ENCODE measurements around the gene ELL3. TPM values are rescaled to one million over a fixed set of nuclear protein-coding genes. Genes with fewer than 3 reads are reported as not detected.
"Not testable (repeated sequence)": the region's sequence is repeated elsewhere in the genome, so short reads cannot be mapped to it uniquely, and the experiment has no call there.

The ELL3 gene
- total RNA-seq, 1 donor from 2014 or later = 0.51 TPM

GRCh38 chr15:43749690-43750345 lies 26.9 kb downstream of the ELL3 start:
- Mint-ChIP-seq H3K27ac (ENCODE audit: unreplicated experiment) (no peak overlapping the region), H3K4me1 (ENCODE audit: low read depth, unreplicated experiment) (peaks cover 11% of the 10 kb centered on the region), H3K27me3 (ENCODE audit: unreplicated experiment) (peaks cover 6% of the 10 kb centered on the region), H3K9me3 (ENCODE audit: unreplicated experiment) (peaks cover 5% of the 10 kb centered on the region), H3K36me3 (ENCODE audit: unreplicated experiment) (no peaks in the 10 kb centered on the region), H3K4me3 (ENCODE audit: unreplicated experiment) (no peak overlapping the region)
- TF ChIP-seq, protein P1, sequence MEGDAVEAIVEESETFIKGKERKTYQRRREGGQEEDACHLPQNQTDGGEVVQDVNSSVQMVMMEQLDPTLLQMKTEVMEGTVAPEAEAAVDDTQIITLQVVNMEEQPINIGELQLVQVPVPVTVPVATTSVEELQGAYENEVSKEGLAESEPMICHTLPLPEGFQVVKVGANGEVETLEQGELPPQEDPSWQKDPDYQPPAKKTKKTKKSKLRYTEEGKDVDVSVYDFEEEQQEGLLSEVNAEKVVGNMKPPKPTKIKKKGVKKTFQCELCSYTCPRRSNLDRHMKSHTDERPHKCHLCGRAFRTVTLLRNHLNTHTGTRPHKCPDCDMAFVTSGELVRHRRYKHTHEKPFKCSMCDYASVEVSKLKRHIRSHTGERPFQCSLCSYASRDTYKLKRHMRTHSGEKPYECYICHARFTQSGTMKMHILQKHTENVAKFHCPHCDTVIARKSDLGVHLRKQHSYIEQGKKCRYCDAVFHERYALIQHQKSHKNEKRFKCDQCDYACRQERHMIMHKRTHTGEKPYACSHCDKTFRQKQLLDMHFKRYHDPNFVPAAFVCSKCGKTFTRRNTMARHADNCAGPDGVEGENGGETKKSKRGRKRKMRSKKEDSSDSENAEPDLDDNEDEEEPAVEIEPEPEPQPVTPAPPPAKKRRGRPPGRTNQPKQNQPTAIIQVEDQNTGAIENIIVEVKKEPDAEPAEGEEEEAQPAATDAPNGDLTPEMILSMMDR (IDR thresholded peaks at IDR 0.05; ENCODE audit: partially characterized antibody, unreplicated experiment) = no peak
- DNase-seq = no peak

GRCh38 chr15:43748376-43748775 lies 28.4 kb downstream of the ELL3 start:
- no peak overlapping the region for H3K27ac Mint-ChIP-seq (ENCODE audit: unreplicated experiment)
- DNase-seq = no peak
- peaks cover 6% of the 10 kb centered on the region for H3K27me3 Mint-ChIP-seq (ENCODE audit: unreplicated experiment)
- H3K36me3 Mint-ChIP-seq (ENCODE audit: unreplicated experiment) = no peaks in the 10 kb centered on the region
- TF ChIP-seq, protein P1 (IDR thresholded peaks at IDR 0.05; ENCODE audit: partially characterized antibody, unreplicated experiment) = no peak
- no peak overlapping the region for H3K4me3 Mint-ChIP-seq (ENCODE audit: unreplicated experiment)
- peaks cover 11% of the 10 kb centered on the region for H3K4me1 Mint-ChIP-seq (ENCODE audit: low read depth, unreplicated experiment)
- peaks cover 5% of the 10 kb centered on the region for H3K9me3 Mint-ChIP-seq (ENCODE audit: unreplicated experiment)

DNA sequence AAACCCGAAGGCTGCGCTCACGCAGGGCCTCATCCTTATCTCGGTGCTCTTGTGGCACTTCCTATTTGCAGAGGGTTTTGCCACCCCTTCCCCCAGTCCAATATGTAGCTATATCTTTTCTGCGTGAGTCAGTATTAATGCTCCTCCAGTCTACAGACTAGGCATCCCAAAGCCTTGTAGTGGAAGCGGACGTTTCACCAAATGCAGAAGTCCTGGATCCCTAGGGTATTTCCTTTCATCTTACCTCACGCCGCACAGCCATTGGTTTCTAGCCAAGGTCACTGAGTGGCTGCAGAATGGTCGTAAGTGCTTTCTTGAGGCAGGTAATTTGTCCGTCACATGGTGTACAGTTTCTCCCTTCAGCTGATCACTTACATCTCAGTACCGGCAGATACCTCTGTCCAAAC lies 29.9 kb downstream of the ELL3 start:
- H3K36me3 Mint-ChIP-seq (ENCODE audit: unreplicated experiment); H3K4me1 Mint-ChIP-seq (ENCODE audit: low read depth, unreplicated experiment); DNase-seq; H3K27me3 Mint-ChIP-seq (ENCODE audit: unreplicated experiment); H3K9me3 Mint-ChIP-seq (ENCODE audit: unreplicated experiment): not testable (repeated sequence)
- peak overlapping the region; percentile 96 for H3K27ac Mint-ChIP-seq (ENCODE audit: unreplicated experiment)
- H3K4me3 Mint-ChIP-seq (ENCODE audit: unreplicated experiment) = peak overlapping the region; percentile 98

DNA sequence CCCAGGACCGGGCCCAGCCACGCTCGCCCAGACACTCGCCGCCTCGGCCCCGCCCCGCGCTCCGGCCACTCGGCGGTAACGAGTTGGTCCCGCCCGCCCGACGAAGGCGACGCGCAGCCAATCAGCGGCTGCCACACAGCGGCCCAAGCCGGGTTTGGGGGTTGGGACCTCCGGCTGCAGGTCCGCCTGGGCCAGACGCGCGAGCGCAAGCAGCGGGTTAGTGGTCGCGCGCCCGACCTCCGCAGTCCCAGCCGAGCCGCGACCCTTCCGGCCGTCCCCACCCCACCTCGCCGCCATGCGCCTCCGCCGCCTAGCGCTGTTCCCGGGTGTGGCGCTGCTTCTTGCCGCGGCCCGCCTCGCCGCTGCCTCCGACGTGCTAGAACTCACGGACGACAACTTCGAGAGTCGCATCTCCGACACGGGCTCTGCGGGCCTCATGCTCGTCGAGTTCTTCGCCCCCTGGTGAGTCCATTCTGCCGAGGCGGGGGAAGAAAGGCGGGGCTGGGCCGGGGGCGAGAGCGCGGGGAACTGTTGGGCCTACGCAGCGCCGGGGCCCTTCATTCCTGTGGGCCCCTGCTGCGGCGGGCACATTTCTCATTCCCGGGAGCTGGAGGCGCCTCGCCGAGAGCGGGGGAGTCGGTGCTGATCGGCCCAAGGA lies 30.4 kb downstream of the ELL3 start, which contains the start of gene PDIA3:
Gene PDIA3, plus strand, starts transcription at position 194 of the 658 bp plus-strand sequence. Its CDS starts 102 bp downstream, at position 296.
- Mint-ChIP-seq H3K27ac (ENCODE audit: unreplicated experiment) (peak within 1 kb of the TSS; percentile 96), H3K4me3 (ENCODE audit: unreplicated experiment) (peak within 1 kb of the TSS; percentile 98)
- not testable (repeated sequence) for H3K4me1 Mint-ChIP-seq (ENCODE audit: low read depth, unreplicated experiment); H3K36me3 Mint-ChIP-seq (ENCODE audit: unreplicated experiment); H3K9me3 Mint-ChIP-seq (ENCODE audit: unreplicated experiment); H3K27me3 Mint-ChIP-seq (ENCODE audit: unreplicated experiment)
- TF ChIP-seq, protein P1 (IDR thresholded peaks at IDR 0.05; ENCODE audit: partially characterized antibody, unreplicated experiment) = peak; percentile 36
- DNase-seq = peak; percentile 96

DNA sequence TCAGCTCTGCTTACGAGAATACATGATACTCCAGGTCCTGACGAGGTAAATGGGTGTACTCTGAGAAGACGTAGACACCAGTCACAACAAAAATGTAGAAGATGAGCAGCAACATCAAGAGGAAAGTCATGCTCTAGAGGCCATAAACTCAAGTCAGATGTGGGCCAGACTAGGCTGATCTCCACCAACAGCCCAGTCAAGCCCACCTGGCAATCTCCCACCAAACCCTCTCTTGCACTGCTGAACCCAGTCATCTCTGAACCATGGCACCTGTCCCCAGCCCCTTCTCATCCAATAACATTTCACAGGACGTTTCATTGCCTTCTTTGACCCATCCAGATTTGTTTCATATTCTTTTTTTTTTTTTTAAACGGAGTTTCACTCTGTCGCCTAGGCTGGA lies 41.4 kb downstream of the ELL3 start:
- no peaks in the 10 kb centered on the region for H3K27me3 Mint-ChIP-seq (ENCODE audit: unreplicated experiment)
- no peaks in the 10 kb centered on the region for H3K9me3 Mint-ChIP-seq (ENCODE audit: unreplicated experiment)
- TF ChIP-seq, protein P1 (IDR thresholded peaks at IDR 0.05; ENCODE audit: partially characterized antibody, unreplicated experiment) = no peak
- H3K4me3 Mint-ChIP-seq (ENCODE audit: unreplicated experiment) = no peak overlapping the region
- H3K27ac Mint-ChIP-seq (ENCODE audit: unreplicated experiment) = no peak overlapping the region
- H3K36me3 Mint-ChIP-seq (ENCODE audit: unreplicated experiment) = peaks cover 5% of the 10 kb centered on the region
- H3K4me1 Mint-ChIP-seq (ENCODE audit: low read depth, unreplicated experiment) = no peaks in the 10 kb centered on the region
- no peak for DNase-seq

DNA sequence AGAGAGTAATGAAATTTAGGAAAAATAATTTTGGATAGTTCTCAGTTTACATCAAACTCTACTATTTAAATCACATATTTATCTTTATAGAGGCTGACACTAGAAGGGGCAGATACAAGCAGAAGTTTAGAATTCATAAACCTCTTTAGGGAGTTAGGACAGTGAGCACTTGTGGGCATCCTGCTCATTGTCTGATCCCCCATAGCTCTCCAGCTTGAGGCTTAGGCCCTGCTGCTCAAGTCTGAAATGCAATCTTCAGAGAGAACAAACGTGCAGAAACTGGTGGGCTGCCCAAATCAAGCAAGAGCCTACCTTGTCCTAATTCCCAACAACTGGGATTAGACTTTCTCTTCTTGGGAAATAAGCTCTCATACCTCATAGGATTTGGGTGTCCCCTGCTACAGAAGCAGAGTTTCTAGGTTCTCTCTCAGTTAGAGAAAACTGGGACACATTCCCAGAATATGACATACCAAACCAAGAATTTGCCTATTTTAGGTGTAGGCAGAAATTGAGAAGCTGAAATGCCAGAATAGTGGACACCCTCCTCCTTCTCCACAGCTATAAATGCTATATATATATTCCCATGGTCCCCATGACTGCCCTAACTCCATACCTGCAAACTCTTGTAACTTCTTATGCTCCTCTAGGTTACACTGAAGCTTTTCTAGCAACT lies 48.6 kb downstream of the ELL3 start:
- H3K27me3 Mint-ChIP-seq (ENCODE audit: unreplicated experiment); H3K36me3 Mint-ChIP-seq (ENCODE audit: unreplicated experiment); H3K9me3 Mint-ChIP-seq (ENCODE audit: unreplicated experiment); H3K27ac Mint-ChIP-seq (ENCODE audit: unreplicated experiment); H3K4me3 Mint-ChIP-seq (ENCODE audit: unreplicated experiment); DNase-seq; H3K4me1 Mint-ChIP-seq (ENCODE audit: low read depth, unreplicated experiment): not testable (repeated sequence)

GRCh38 chr15:43726306-43726705 lies 50.5 kb downstream of the ELL3 start:
- not testable (repeated sequence) for H3K27me3 Mint-ChIP-seq (ENCODE audit: unreplicated experiment); H3K9me3 Mint-ChIP-seq (ENCODE audit: unreplicated experiment); H3K4me1 Mint-ChIP-seq (ENCODE audit: low read depth, unreplicated experiment); DNase-seq; H3K36me3 Mint-ChIP-seq (ENCODE audit: unreplicated experiment); H3K27ac Mint-ChIP-seq (ENCODE audit: unreplicated experiment); H3K4me3 Mint-ChIP-seq (ENCODE audit: unreplicated experiment)

Measured in glutamatergic neuron (in vitro differentiated cells).